Osteocyte (in vitro differentiated cells): ENCODE measurements around the gene LARP4B. TPM values are rescaled to one million over a fixed set of nuclear protein-coding genes. Genes with fewer than 3 reads are reported as not detected.

ENCODE experiments used
- DNase-seq: peaks from one replicate; pipeline ENCODE4 v3.0.0; 2021; ENCODE audit warnings: mixed read lengths; ENCODE audit not compliant: unreplicated experiment; ENCODE audit errors: extremely low spot score
- H3K27ac Mint-ChIP-seq: one replicate; pipeline ENCODE4 v1.8.0; 2021; ENCODE audit warnings: mild to moderate bottlenecking, mixed read lengths; ENCODE audit not compliant: unreplicated experiment
- H3K27me3 Mint-ChIP-seq: one replicate; pipeline ENCODE4 v1.8.0; 2021; ENCODE audit warnings: mixed read lengths; ENCODE audit not compliant: unreplicated experiment
- H3K36me3 Mint-ChIP-seq: one replicate; pipeline ENCODE4 v1.8.0; 2021; ENCODE audit warnings: mixed read lengths; ENCODE audit not compliant: unreplicated experiment
- H3K4me1 Mint-ChIP-seq: one replicate; pipeline ENCODE4 v1.8.0; 2021; ENCODE audit warnings: mixed read lengths; ENCODE audit not compliant: unreplicated experiment
- H3K4me3 Mint-ChIP-seq: one replicate; pipeline ENCODE4 v1.8.0; 2021; ENCODE audit warnings: mild to moderate bottlenecking, moderate library complexity, mixed read lengths; ENCODE audit not compliant: unreplicated experiment
- H3K9me3 Mint-ChIP-seq: one replicate; pipeline ENCODE4 v1.8.0; 2021; ENCODE audit warnings: mixed read lengths; ENCODE audit not compliant: unreplicated experiment
- CTCF ChIP-seq: fragments of 200-600 bp; sonication (generic); IDR thresholded peaks from 2 replicates; pipeline ENCODE4 v1.5.0; 2021; ENCODE audit warnings: antibody characterized with exemption, mild to moderate bottlenecking, moderate library complexity
- total RNA-seq: library from RNA; stranded (reverse); gene quantifications from 2 replicates; pipeline ENCODE4 v1.2.1, GENCODE V29; 2021

The LARP4B gene
- total RNA-seq, 1 donor from 2014 or later: 79.6 TPM

GRCh38 chr10:804191-804781 lies 127.2 kb downstream of the LARP4B start:
- Mint-ChIP-seq H3K27me3 (no peaks in the 10 kb centered on the region), H3K36me3 (peaks cover 16% of the 10 kb centered on the region), H3K4me1 (peaks cover 4% of the 10 kb centered on the region), H3K9me3 (peaks cover 9% of the 10 kb centered on the region), H3K27ac (no peak overlapping the region), H3K4me3 (no peak overlapping the region)
- no peak for TF ChIP-seq CTCF
- DNase-seq: no peak

- no peak overlapping the region for H3K4me3 Mint-ChIP-seq
- peaks cover 14% of the 10 kb centered on the region for H3K36me3 Mint-ChIP-seq
- H3K4me1 Mint-ChIP-seq: peaks cover 4% of the 10 kb centered on the region
- no peaks in the 10 kb centered on the region for H3K27me3 Mint-ChIP-seq
- H3K9me3 Mint-ChIP-seq: peaks cover 15% of the 10 kb centered on the region
- no peak for DNase-seq
- no peak overlapping the region for H3K27ac Mint-ChIP-seq
- TF ChIP-seq CTCF: no peak
These were observed 128.3 kb downstream of the LARP4B start for GRCh38 chr10:803041-803741.

- H3K36me3 Mint-ChIP-seq: peaks cover 12% of the 10 kb centered on the region
- H3K27ac Mint-ChIP-seq: no peak overlapping the region
- H3K4me1 Mint-ChIP-seq: peaks cover 4% of the 10 kb centered on the region
- peaks cover 15% of the 10 kb centered on the region for H3K9me3 Mint-ChIP-seq
- no peak overlapping the region for H3K4me3 Mint-ChIP-seq
- no peak for TF ChIP-seq CTCF
- no peaks in the 10 kb centered on the region for H3K27me3 Mint-ChIP-seq
- DNase-seq: no peak
These were observed 129.0 kb downstream of the LARP4B start for GRCh38 chr10:802506-802905.

GRCh38 chr10:797179-797578 lies 134.3 kb downstream of the LARP4B start:
- Mint-ChIP-seq H3K9me3 (peaks cover 23% of the 10 kb centered on the region), H3K27me3 (no peaks in the 10 kb centered on the region), H3K4me3 (no peak overlapping the region), H3K4me1 (peaks cover 2% of the 10 kb centered on the region), H3K27ac (no peak overlapping the region), H3K36me3 (peaks cover 18% of the 10 kb centered on the region)
- no peak for TF ChIP-seq CTCF
- no peak for DNase-seq

GRCh38 chr10:796233-796632 lies 135.3 kb downstream of the LARP4B start:
- peaks cover 23% of the 10 kb centered on the region for H3K9me3 Mint-ChIP-seq
- H3K27me3 Mint-ChIP-seq: no peaks in the 10 kb centered on the region
- peaks cover 18% of the 10 kb centered on the region for H3K36me3 Mint-ChIP-seq

More at GRCh38 chr10:796233-796632, 135.3 kb downstream of the LARP4B start:
- no peak overlapping the region for H3K4me3 Mint-ChIP-seq
- TF ChIP-seq CTCF: no peak
- peaks cover 2% of the 10 kb centered on the region for H3K4me1 Mint-ChIP-seq
- H3K27ac Mint-ChIP-seq: no peak overlapping the region
- no peak for DNase-seq
